Stimulated activated naive CD4-positive, alpha-beta T cell (primary cell): ENCODE data around the gene GNRH2.
"Not testable (repeated sequence)": the region's sequence is repeated elsewhere in the genome, so short reads cannot be mapped to it uniquely, and the experiment has no call there.

Experiments
- DNase-seq, 6 experiments: peaks; one replicate each; lab custom pipeline; 2025; lab: John Stamatoyannopoulos, UW

The GNRH2 gene

GRCh38 chr20:3073251-3073643 lies 29.8 kb downstream of the GNRH2 start:
- not testable (repeated sequence) for DNase-seq

DNA sequence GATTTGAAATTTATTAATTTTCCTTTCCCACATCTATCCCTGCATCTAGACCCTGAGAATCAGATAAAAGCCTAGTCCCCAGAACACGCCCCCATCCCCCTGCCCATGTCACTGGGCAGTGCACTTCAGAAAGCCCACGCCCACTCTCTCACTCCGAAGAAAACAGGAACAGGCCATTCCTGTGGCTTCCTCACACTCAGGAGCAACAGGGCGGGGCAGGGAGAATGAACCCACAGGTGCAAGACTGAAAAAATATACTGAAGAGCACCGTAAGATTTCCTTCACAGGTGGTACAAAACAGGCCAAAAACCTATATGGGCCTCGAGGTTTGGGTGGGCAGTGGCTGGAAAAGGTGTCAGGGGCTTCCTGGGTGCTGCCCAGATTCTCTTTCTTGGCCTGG lies 31.4 kb downstream of the GNRH2 start:
- no peak for DNase-seq

- not testable (repeated sequence) for DNase-seq
Observed at GRCh38 chr20:3075315-3075714, 31.9 kb downstream of the GNRH2 start.

DNA sequence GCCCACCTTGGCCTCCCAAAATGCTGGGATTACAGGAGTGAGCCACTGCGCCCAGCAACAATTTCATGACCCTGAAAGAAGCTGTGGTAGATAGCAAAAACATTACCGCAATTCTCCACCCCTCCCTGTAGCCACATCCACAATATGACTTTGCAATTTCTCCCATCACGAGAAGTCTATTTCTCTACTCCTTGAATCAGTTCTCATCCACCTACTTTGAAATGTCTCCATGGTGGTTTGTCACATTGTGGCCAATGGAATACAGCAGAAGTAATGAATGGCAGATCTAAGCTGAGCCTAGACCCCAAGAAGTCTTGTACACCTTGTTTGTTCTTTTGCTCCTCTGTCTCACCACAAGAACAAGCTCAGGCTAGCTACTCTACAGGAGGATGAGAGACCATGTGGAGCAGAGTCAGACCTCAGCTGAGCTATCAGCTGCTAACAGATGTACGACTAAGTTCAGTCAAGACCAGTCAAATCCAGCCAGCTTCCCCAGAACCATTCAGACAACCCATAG lies 34.3 kb downstream of the GNRH2 start:
- peak in 4 of 6 experiments; percentile 17 to 58 (median 53) for DNase-seq

- DNase-seq = no peak
Observed at GRCh38 chr20:3080939-3081388, 37.5 kb downstream of the GNRH2 start.

DNA sequence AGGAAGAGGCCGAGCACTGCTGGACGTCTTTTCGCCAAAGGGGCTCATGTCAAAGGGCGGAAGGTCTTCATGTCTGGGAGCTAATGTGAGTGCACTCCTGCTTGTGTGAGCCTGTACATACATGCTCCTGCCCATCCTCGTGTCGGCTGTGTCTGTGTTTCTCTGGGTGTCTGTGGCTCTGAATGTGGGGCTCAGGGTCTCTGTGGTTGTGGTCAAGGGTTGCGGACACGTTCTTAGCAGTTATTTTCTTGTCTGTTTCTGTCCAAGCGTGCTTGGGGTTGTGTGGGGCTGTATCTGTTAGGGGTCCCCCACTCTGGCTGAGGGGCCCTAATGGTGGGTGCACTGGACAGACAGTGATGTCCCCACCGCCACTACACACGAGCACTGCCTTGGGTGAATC lies 38.2 kb downstream of the GNRH2 start:
- no peak for DNase-seq

GRCh38 chr20:3082306-3082951 lies 39.0 kb downstream of the GNRH2 start:
- DNase-seq = peak in 2 of 6 experiments; percentile 25 to 46

- DNase-seq = peak in 2 of 6 experiments; percentile 25 to 31
Observed at GRCh38 chr20:3082955-3083952, 39.8 kb downstream of the GNRH2 start.

DNA sequence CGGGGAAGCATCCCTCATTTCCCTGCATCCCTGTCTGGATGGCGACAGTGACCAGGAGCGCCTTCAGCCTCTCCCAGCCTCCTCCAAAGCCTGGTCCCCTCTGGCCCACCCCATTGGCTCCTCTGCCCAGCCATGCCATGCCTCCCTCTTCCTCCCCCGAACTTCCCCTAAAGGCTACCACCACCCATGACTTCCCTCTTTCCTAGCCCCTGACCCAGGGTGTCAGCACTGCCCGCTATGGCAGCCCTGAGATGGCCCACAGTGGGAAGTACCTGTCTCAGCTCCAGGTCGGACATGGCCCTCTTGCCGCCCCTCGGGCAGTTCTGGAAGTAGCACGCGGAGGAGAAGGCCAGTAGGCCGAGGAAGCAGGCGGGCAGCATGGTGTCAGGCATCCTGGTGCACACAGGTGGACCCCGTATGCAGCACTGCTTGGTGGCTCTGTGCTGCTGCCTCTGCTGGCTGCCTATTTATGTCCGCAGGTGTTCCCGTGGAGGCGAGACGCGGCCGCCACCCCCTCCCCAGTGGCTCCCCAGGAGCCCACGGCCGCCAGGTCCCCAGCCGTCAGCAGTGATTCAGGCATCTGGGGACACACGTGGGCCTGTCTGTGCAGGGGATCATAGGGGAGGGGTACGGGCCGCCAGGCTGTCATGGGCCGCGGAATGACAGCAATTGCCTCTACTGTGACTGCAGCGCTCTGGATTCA lies 41.0 kb downstream of the GNRH2 start, which contains the start of gene AVP:
TSS of gene AVP (minus strand) at position 442 of the 703 bp plus-strand sequence. CDS start at position 392, 50 bp downstream.
- no peak for DNase-seq

DNA sequence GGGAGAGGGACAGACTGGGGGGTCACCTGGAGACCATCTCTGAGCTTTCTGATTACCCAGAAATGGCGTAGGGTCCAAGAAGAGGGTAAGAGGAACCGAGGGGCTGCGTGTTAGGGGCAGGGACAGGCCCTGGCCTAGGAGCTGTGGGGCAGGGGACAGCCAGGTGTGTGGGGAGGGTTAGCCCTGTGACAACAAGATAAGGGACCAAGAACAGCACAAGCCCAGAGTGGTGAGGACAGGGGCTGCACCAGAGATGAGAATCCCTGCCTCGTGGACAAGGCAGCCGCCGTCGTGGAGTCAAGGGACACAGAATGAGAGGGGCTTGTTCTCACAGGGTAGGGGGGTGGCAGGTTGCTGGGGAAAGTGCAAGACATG lies 41.6 kb downstream of the GNRH2 start:
- DNase-seq = no peak

DNA sequence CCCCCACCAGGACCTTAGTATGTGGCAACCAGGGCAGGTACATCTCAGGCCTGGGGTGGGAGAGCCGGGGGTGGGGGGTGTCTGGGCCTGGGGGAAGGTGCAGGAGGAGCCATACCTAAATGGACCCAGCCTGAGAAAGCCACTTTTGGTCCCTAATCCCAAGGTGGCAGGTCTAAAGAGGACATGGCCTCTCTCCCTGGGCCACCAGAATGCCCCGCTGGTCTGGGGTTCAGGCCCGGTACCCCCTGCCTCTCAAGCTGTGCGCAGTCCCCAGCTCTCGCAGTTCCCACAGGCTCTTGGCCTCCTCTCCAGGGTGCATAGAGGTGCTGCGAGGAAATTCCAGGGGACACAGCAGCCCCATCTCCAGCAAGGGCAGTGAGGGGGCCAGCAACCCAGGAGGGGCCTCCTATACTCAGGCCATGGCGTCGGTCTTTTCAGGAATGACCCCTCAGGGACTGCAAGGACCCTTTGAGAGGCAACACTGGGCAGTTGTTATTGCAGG lies 42.2 kb downstream of the GNRH2 start:
- DNase-seq = no peak

GRCh38 chr20:3088031-3088430 lies 44.6 kb downstream of the GNRH2 start:
- DNase-seq = no peak

DNA sequence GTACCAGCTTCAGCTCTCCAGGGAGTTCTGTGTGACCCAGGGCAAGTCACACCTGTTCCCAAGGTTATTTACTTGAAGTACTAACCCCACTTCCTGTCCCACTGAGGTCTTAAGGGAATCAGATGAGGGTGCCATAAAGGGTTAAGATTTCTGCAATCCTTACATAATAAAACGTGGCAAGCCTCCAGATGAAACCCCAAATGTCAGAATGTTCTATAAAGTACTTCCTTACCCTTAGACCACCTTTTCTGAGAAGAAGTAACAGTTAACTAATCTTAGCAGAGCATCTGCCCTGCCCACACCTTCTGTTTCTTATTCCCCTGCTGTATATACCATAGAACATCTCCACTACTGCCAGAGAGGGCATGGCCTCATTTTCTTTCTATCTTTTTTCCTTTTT lies 47.1 kb downstream of the GNRH2 start:
- peak in 3 of 6 experiments; percentile 12 to 42 (median 29) for DNase-seq

GRCh38 chr20:3092611-3093379 lies 49.4 kb downstream of the GNRH2 start:
- DNase-seq = peak; percentile 30 to 74 (median 63)

GRCh38 chr20:3093861-3094361 lies 50.5 kb downstream of the GNRH2 start:
- DNase-seq = peak; percentile 36 to 90 (median 69)

DNA sequence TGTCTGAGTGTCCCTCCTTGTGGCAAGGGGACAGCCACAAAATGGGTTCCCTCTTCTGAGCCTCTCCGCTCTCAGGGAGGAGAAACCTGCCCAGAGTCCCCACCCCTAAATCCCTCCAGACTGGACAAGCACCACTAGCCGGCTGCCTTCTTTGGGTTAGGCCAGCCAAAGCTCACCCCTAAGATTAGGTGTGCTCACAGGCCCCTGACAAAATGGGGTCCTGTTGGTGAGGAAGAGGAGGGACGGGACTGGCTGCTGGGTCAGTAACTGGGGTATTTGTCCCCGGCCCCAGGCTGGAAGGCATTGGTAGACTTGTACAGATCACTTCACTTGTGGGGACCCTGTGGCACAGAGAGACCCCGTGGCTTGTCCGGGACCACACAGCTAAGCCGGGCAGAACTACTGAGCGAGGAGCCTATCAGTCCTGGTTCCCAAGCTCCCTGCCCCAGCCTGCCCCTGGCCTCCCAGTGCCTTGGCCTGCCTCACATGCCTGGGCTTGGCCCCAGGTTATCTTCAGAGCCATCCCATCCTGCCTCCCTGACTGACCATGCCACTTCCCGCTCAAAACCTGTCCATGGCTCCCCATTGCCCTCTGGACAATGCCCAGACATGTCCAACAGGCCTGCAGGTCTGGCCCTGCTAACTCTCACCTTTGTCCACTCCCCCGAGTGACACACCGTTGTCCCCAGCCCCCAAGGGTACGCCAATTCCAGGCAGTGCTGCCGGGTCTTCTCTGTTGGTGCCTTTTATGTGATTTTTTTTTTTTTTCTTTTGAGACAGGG lies 51.6 kb downstream of the GNRH2 start:
- DNase-seq = no peak
